HEK293 (cell line): ENCODE measurements around the gene LYPD5.
A peak's percentile ranks its signal among the peaks of the same experiment; 100 is the strongest.

ENCODE experiments used
- CTCF ChIA-PET: fragments of 350-600 bp; formaldehyde crosslinking; extraction: SDS; loops from one replicate; lab custom pipeline; 2021; ENCODE audit warnings: antibody characterized with exemption; lab: Yijun Ruan, JAX
- POLR2A ChIA-PET: fragments of 300-600 bp; formaldehyde crosslinking; extraction: SDS; loops from one replicate; lab custom pipeline; 2020; ENCODE audit warnings: antibody characterized with exemption, inconsistent platforms; lab: Yijun Ruan, JAX
- H3K27ac ChIP-seq: fragments of 200-500 bp; sonication (Bioruptor generic); 2 replicates; pipeline ENCODE4 v1.5.1; 2014; ENCODE audit warnings: low read depth, low read length, control low read depth, inconsistent platforms; ENCODE audit errors: extremely low read depth
- H3K36me3 ChIP-seq, 2 experiments: fragments of 200-500 bp in 1 of 2; sonication (Bioruptor generic) in 1 of 2; 1 replicate in 1 of 2; 2 replicates in 1 of 2; pipeline ENCODE4 v1.5.1; 2014 to 2017; ENCODE audit warnings: inconsistent platforms in 2 of 2, low read length in 2 of 2; ENCODE audit not compliant: control insufficient read depth in 2 of 2, insufficient read depth in 1 of 2
- H3K4me1 ChIP-seq: fragments of 200-500 bp; sonication (Bioruptor generic); 2 replicates; pipeline ENCODE4 v1.5.1; 2014; ENCODE audit warnings: mild to moderate bottlenecking, low read length, inconsistent platforms; ENCODE audit not compliant: control insufficient read depth, insufficient read depth
- H3K4me3 ChIP-seq: 2 replicates; pipeline ENCODE4 v1.5.1; 2011; ENCODE audit warnings: low read depth, mild to moderate bottlenecking, control low read depth, low read length, moderate library complexity
- H3K9me3 ChIP-seq: fragments of 200-500 bp; sonication (Bioruptor generic); 2 replicates; pipeline ENCODE4 v1.5.1; 2014; ENCODE audit warnings: low read depth, low read length, inconsistent platforms; ENCODE audit not compliant: control insufficient read depth, insufficient read depth
- PRDM6 ChIP-seq: fragments of 450-650 bp; formaldehyde crosslinking; IDR thresholded peaks from 2 replicates; pipeline ENCODE4 v1.5.1; 2017; ENCODE audit warnings: missing biosample characterization, missing genetic modification characterization
- SETDB1 ChIP-seq: IDR thresholded peaks from one replicate; pipeline ENCODE4 v1.6.1; 2017; ENCODE audit warnings: mild to moderate bottlenecking, low read length, moderate library complexity, mixed read lengths; ENCODE audit not compliant: insufficient read length
- ZEB2 ChIP-seq: fragments of 450-650 bp; formaldehyde crosslinking; IDR thresholded peaks from 2 replicates; pipeline ENCODE4 v1.5.1; 2016; ENCODE audit warnings: missing biosample characterization, missing genetic modification characterization
- ZIC2 ChIP-seq: fragments of 450-650 bp; formaldehyde crosslinking; IDR thresholded peaks from 2 replicates; pipeline ENCODE4 v1.5.1; 2016; ENCODE audit warnings: missing biosample characterization, missing genetic modification characterization
- ZNF132 ChIP-seq: fragments of 450-650 bp; formaldehyde crosslinking; IDR thresholded peaks from 2 replicates; pipeline ENCODE4 v1.5.1; 2017; ENCODE audit warnings: missing biosample characterization, missing genetic modification characterization, borderline replicate concordance
- ZNF248 ChIP-seq: fragments of 450-650 bp; formaldehyde crosslinking; IDR thresholded peaks from 2 replicates; pipeline ENCODE4 v1.5.1; 2017; ENCODE audit warnings: missing biosample characterization, missing genetic modification characterization
- ZNF362 ChIP-seq: fragments of 450-650 bp; formaldehyde crosslinking; IDR thresholded peaks from 2 replicates; pipeline ENCODE4 v1.5.1; 2016; ENCODE audit warnings: missing biosample characterization, missing genetic modification characterization
- ZNF621 ChIP-seq: fragments of 450-650 bp; formaldehyde crosslinking; IDR thresholded peaks from 2 replicates; pipeline ENCODE4 v1.5.1; 2017; ENCODE audit warnings: missing biosample characterization, missing genetic modification characterization
- ZNF768 ChIP-seq: fragments of 450-650 bp; formaldehyde crosslinking; IDR thresholded peaks from 2 replicates; pipeline ENCODE4 v1.5.1; 2018; ENCODE audit warnings: missing biosample characterization, mild to moderate bottlenecking, missing genetic modification characterization
- ZNF776 ChIP-seq: fragments of 450-650 bp; formaldehyde crosslinking; IDR thresholded peaks from 2 replicates; pipeline ENCODE4 v1.5.0; 2017; ENCODE audit warnings: missing biosample characterization, missing genetic modification characterization, borderline replicate concordance
- ZNF777 ChIP-seq: fragments of 450-650 bp; formaldehyde crosslinking; IDR thresholded peaks from 2 replicates; pipeline ENCODE4 v1.5.1; 2017; ENCODE audit warnings: missing biosample characterization, missing genetic modification characterization, borderline replicate concordance
- ZXDB ChIP-seq: fragments of 450-650 bp; formaldehyde crosslinking; IDR thresholded peaks from 2 replicates; pipeline ENCODE4 v1.5.1; 2016; ENCODE audit warnings: missing biosample characterization, missing genetic modification characterization

Gene LYPD5

DNA sequence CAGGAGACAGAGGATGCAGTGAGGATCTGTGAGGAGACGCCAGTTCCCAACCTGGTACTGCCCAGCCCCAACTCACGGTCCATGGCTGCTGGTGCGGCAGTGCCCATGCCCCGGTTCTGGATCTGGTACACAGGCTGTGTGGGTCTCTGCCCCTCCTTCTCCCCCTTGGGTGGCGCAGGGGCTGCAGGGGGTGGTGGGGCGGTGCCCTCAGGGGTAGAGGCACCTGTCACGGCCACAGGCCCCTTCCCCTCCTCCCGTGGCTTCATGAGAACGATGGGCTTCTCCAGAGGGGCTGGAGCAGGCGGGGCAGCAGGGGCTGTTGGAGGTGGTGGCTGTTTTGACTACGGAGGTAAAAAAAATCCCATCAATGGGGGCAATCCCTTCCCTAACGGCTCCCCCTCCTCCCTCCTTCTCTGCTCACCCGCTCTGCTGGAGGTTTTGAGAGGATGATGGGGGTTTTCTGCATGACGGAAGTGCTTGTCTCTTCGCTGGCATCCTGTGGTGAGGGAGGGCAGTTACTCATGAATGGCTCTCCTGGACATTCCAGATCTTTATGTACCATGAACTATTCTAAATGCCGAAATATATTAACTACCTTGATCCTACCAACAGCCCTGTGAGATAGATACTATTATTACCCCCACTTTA, 54.6 kb downstream of the LYPD5 start:
- Histone ChIP-seq H3K36me3 (peaks cover 85 to 99% of the 10 kb centered on the region in 2 experiments), H3K4me3 (no peak overlapping the region), H3K27ac (0 out of 2 replicates have a peak overlapping the region, but pooled peaks have one; percentile 17), H3K4me1 (no peaks in the 10 kb centered on the region; the same call in 1 of the 2 replicates), H3K9me3 (no peaks in the 10 kb centered on the region)
- ChIA-PET CTCF (interaction anchor here (1.0 to 8.1 kb wide), 8 partner anchors 13 to 79 kb away, joined by 4 to 203 read pairs (median 8); partner anchors contain the start of gene KCNN4), POLR2A (interaction anchor here (1.5 to 1.9 kb wide), 2 partner anchors 18 to 79 kb away, joined by 4 read pairs; no protein-coding TSS in a partner anchor)
- TF ChIP-seq PRDM6 (tag by site-specific recombination): no peak
- TF ChIP-seq ZNF362: no peak
- no peak for TF ChIP-seq ZNF776 (tag by site-specific recombination)
- no peak for TF ChIP-seq ZNF132 (tag by site-specific recombination)
- TF ChIP-seq SETDB1: no peak
- no peak for TF ChIP-seq ZNF777 (tag by site-specific recombination)
- TF ChIP-seq ZEB2 (tag by site-specific recombination): no peak
- no peak for TF ChIP-seq ZNF621 (tag by site-specific recombination)
- no peak for TF ChIP-seq ZIC2
- TF ChIP-seq ZNF768 (tag by site-specific recombination): no peak
- no peak for TF ChIP-seq ZXDB (tag by site-specific recombination)
- TF ChIP-seq ZNF248: no peak
